Urothelium cell line (cell line): Measurements from ENCODE around the gene OGFOD1.
A peak's percentile ranks its signal among the peaks of the same experiment; 100 is the strongest.

Source experiments
- DNase-seq: peaks from one replicate; pipeline ENCODE4 v3.0.0; 2011; ENCODE audit warnings: low spot score, mixed read lengths
- FAIRE-seq: peaks from 2 replicates; lab custom pipeline; 2011; peaks lifted over from hg19 to GRCh38; lab: Jason Lieb, UNC

The OGFOD1 gene

DNA sequence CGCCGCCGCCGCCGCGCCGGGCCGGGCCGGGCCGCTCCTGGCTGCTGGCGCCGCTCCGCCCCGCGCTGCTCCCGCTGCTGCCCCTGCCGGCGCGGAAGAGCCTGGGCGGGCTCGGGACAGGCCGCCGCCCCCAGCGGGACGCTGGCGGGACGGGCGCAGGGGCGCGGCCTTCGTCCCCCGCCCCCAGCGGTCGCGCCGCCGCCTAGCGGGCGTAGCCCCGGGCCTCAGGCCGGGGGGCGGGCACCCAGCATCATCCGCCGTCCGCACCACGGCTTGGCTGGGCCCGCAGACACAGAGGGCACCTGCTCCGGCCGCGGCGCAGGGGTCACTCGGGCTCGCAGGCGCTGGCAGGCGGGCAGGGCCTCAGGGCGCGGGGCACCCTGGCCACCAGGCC, 25.9 kb upstream of the OGFOD1 start, which contains the start of gene AMFR:
Gene AMFR (minus strand): TSS at position 107 of the 394 bp plus-strand sequence. CDS start 218 bp downstream, outside the sequence.
- peak; percentile 95 for DNase-seq
- peak; percentile 56 for FAIRE-seq

DNA sequence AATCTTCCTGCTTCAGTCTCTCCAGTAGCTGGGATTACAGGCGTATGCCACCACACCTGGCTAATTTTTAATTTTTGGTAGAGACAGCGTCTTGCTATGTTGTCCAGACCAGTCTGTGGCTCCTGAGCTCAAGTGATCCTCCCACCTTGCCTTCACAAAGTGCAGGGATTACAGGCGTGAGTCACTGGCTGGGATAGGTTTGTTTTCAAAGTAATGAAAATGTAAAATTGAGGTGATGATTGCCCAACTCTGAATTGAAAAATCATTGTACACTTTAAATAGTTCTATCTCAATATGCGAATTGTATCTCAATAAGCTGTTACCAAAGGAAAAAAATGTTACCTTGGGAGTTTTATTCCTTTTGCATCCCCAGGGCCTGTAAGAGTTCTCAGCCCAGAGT, 24.8 kb upstream of the OGFOD1 start:
- FAIRE-seq: no peak

DNA sequence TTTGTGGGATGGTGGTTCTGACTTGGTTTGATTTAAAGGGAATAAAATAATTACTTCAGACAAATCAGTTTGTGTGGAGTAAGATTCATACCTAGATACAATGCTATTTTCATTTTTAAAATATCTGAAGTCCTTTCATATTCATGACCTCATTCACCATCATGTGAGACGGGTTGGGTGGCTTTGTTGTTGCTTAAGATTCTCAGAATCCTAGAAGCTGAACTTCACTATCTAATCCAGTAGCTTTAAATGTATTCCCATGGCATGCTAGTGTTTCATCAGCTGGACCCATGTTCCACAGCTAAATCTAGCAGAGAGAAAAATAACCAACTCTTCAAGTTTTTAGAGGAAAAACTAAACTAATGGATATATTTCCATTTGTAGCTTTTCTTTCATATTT, 23.3 kb upstream of the OGFOD1 start:
- no peak for FAIRE-seq
- no peak for DNase-seq

More for the DNA sequence above, 24.8 kb upstream of the OGFOD1 start:
- DNase-seq: no peak

DNA sequence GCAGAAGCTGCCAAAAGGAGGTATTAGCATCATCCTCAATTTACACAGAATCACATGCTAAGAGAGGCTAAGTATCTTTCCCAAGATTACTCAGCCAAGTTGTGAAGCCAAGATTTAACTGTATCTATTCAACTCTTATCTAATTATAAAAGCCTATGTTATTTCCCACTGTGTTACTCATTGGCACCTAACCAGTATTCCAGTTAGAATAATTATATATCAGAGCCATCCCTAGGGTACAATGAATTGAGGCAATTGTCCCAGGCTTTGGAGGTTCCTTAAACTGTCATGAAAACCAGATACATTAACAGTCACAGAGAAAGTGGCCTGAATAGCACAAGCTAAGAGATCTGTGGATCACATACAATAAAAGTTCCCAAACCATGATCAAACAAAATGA, 15.1 kb upstream of the OGFOD1 start:
- no peak for FAIRE-seq
- DNase-seq: no peak

DNA sequence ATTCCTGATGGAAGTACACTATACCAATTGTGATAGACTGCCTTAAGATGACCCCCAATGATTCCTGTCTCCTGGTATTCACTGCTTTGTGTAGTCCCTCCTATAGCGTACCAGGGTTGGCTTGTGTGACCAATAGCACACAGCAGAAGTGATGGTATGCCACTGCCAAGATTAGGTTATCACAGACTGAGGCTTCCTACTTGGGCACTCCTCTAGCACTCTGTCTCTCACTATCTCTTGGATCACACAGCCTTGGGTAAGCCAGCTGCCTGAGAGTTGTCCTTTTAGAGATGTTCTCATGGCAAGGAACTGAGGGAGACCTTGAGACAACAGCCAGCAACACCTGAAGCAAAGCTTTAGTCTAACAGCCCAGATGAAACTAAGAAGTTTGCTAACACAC, 13.3 kb upstream of the OGFOD1 start:
- FAIRE-seq: no peak
- no peak for DNase-seq

DNA sequence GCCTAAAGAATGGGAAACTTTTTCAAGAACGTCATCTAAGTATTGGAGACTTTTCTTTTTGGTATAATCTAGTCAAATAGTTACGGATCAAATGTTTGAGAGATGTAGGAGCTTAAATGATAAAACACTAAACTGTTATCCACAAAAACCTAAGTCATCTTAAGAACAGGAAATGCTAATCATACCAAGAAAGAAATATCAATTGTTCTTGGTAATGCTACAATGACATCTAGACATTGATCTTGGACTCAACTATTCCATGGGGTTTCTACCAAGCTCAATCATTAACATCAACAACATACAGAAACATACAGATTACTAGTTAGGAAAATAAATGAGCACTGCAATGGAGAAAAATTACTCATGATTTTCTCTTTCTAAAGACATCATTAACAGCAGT, 4.1 kb upstream of the OGFOD1 start:
- DNase-seq (no peak), FAIRE-seq (no peak)

DNA sequence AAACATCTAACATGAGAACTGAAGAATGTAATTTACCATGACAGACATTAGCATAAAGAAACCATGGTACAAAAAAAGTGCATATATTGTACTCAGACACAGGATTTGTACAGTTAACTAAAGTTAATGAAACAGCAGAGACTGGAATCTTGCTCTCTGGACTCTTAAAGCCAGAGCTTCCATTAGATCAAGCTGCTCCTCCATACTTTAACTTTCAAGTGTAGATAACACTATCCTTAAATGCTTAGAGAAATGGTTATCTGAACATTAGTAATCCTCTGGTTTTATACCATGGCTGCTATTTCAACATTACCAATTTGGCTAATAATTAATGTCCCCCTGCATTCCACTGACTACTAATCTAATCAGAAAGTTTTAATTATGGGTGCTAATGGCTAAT, 3.3 kb upstream of the OGFOD1 start:
- DNase-seq: no peak
- FAIRE-seq: no peak

DNA sequence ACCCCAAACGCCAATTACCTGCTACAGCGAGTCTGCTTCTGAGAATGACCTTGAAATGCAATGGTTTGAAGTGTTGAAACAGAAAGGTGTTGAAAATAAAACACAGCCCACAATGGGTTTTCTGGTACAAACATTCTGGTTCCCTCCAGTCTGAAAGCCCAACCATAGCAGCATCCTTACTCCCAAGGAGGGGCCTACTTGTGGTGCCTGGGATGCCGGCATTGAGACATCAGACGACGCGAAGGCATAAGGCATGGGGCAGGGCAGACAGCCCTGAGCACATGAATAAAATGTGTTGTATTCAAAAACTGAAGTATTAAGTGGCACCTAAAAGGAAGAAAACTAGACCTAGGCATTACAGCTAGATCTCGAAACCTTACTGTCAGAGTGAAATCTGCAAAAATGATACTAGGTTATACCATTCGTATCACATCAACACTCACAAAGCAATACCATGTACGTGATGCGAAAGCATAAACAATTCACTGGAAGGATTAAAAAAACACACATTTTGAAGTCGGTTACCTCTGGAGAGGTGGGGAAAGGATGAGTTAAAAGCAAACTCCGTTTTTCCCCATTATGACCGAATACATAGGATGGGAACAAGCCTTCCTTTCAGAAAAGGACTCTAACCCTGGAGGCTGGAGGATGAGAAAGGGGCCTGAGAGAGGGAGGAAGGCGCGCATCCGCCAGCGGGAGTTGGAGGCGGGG, 924 bp upstream of the OGFOD1 start:
- FAIRE-seq (no peak), DNase-seq (peak; percentile 8)

DNA sequence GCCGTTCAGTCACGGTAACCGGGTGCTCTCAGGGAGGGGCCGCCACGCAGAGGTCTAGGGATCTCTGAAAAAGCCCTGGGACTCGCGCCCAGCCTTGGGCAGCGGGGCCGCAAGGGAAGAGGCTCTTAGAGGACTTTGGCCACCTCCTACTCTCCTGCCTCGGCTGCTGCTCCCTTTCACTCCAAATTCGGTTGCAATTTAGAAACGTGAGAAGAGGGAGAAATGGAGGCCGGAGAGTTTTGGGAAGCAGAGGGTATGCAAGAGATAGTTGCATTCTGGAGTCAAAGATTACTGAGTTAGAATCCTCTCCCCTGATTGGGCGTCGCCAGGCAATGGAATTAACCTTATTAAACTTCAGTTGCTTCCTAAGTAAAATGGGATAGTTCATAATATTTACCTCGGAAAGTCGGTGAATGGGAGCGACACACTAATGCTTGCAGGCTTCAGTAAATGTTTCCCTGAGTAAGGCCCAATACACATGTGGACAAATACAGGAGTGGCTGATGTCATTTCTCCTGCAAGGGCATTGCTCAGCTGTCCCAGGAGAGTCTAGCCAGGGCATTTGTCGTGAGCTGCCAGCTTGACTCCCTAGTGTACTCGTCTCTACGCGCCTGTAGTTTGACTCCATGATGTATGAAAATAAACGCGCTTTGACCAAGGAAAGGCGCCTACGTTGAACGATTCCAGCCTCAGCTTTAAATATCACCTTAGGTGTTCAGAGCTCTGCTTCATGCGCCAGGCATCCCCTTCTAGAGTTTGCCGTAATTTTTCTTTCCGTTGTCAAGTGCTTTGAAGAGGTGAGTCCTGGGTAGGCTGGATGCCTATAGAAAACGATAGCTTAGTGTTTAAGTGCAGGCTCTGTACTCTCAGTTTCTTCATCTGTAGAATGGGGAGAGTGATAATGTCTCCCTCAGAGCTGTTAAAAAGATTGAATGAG, 667 bp downstream of the OGFOD1 start:
- DNase-seq (peak; percentile 7), FAIRE-seq (no peak)

DNA sequence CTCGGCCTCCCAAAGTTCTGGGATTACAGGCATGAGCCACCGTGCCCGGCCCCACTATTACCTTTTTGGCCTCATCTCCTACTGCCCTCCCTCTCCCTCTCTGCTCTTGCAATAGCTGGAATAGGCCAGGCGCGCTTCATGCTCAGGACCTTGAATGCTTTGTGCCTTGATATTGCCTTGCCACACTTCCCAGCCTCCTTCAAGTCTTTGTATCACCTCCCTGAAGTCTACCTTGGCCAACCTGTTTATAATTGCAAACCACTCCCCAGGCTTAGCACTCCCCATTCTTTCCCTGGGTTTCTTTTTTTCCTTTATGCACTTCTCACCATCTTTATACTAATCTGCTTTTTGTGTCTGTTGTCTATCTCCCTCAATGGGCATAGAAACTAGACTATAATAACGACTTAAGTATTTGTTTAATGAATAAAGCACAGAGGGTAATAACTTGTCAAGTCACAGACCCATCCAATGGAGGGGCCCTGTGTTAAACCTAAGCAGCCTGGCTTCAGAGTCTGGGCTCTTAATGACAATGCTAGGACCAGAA, 6.6 kb downstream of the OGFOD1 start:
- FAIRE-seq: no peak
- DNase-seq: no peak

DNA sequence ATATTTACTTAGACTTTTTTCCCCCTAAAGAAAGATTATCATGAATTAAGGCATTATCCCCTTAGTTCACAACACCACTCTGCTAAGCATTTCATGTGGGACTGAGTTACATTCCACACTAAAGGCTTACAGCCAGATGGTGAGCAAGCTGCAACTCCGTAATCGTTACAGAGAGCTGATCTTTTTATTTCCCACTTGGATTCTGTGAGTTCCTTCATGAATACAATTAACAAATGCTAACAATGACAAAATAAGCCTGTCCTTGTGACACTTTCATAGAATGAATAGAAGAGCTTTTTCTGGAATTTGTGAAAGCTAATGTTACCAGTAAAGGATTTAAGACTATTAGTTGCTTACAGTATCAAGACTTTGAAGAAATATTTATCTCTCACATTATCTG, 8.7 kb downstream of the OGFOD1 start:
- no peak for FAIRE-seq

DNA sequence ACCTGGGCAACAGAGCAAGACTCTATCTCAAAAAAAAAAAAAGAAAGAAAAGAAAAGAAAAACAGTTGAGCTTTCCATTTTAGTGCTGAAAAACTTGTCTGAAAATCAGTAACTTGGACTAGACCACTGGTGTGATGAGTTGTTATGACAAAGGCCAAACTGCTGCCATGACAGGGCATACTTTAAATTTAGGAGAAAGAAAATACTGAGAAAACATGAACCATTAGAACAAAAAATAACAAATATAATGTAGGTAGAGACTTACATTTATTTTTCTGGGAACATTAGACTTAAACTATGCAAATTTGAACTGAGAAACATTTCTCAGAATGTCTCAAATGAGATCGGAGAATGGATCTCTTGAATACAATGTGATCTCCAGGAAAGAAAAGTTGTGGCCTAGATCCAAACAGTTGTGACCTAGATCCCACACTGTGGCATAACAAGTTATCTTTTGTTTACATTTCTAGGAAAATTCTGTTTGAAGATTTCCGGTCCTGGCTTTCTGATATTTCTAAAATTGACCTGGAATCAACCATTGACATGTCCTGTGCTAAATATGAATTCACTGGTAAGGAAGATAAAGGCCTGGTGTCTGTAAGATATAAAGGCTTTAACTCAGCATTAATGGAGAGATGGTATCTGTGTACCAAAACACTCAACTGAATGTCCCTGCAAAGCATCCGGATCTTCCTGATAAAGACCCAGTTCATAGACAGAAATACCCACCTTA, 10.9 kb downstream of the OGFOD1 start:
- DNase-seq: no peak
- FAIRE-seq: no peak

More for the DNA sequence above, 8.7 kb downstream of the OGFOD1 start:
- DNase-seq: no peak

DNA sequence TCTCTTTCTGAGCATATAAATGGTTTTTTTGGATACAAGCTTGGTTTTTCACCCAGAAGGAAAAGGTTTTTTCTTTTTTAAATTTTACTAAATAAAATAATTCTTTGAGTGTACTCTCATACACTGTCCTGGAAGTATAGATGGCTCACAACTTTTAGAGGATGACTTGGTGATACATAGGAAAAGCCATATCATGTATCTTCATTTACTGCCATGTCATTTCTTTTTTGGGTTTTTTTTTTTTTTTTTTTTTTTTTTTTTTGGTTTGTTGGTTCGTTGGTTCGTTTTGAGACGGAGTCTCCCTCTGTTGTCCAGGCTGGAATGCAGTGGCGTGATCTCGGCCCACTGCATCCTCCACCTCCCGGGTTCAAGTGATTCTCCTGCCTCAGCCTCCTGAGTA, 11.8 kb downstream of the OGFOD1 start:
- FAIRE-seq (no peak), DNase-seq (no peak)

DNA sequence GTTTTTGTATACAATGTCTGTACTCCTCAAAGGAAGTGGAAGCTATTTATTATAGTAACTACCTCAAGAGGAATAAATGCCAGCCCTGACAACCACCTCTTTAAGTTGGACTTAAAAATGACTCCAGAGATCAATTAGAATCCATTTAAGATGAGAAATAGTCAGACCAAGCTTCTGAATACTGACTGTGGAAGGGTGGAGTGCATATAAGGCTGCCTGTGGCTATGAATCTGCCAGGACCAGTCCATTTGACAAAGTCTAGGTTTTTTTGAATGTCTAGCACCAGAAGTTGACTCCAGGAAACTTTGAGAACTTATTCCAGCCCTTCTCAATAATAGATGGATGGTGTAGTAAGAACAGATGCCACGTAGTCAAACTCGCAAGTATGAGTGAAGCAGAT, 15.0 kb downstream of the OGFOD1 start:
- no peak for FAIRE-seq

DNA sequence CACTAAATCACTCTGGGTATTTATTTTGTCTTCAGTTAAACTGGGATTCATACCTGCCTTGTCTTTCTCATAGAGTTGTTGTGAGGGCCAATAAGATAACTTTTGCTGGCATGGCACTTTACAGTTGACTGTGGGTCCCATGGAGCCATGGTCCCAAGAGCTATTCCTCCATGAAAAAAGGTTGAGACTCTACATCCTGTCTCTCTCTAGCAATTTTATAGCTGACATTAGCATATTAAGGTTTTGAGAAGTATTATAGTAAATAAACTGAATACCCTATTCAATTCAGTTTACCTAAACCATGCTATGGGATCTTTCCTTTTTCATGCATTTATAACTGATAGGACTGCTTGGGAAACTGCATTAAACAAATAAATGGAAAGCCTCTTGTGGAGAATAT, 17.4 kb downstream of the OGFOD1 start:
- FAIRE-seq (no peak), DNase-seq (no peak)

More for the DNA sequence above, 15.0 kb downstream of the OGFOD1 start:
- no peak for DNase-seq

DNA sequence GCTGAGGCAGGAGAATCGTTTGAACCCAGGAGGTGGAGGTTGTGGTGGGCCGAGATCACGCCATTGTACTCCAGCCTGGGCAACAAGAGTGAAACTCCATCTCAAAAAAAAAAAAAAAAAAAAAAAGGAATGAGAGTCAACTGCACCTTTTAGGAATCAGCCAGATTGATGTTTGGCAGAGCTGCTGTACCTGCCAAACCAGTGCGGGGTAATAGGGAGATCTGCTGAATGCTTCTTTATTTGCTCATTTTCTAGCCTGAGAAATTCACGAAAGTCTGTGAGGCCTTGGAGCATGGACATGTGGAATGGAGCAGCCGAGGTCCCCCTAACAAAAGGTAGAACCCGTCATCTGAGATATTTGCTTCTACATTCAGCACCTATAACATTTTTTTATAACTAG, 18.4 kb downstream of the OGFOD1 start:
- DNase-seq (no peak), FAIRE-seq (no peak)

DNA sequence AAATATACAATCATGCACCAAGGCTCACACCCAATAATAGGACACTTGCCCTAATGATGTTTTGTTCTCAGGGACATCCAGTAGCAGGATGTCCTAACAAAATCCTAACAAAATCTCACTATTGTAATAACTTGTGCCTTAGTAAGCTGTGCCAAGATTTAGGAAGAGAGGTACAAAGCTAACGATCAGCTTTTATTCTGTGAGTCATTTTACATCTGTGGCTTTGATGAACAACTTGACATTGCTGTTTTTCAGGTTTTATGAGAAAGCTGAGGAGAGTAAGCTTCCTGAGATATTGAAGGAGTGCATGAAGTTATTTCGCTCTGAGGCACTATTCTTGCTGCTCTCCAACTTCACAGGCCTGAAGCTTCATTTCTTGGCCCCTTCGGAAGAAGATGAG, 18.9 kb downstream of the OGFOD1 start:
- no peak for FAIRE-seq

DNA sequence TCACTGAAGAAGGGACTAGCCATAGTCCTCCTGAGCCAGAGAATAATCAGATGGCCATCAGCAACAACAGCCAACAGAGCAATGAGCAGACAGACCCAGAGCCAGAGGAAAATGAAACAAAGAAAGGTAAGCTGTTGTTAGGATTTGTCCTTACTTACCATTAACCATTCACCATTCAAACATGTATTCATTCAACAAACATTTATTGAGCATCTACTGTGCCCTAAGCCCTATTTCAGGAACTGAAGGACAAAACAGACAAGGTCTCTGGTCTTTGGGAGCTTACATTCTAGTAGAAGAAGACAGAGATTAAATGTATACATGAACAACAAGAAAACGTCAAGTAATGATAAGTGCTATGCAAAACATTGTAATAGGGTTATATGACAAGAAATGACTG, 19.3 kb downstream of the OGFOD1 start:
- DNase-seq (no peak), FAIRE-seq (no peak)

More for the DNA sequence above, 18.9 kb downstream of the OGFOD1 start:
- no peak for DNase-seq

DNA sequence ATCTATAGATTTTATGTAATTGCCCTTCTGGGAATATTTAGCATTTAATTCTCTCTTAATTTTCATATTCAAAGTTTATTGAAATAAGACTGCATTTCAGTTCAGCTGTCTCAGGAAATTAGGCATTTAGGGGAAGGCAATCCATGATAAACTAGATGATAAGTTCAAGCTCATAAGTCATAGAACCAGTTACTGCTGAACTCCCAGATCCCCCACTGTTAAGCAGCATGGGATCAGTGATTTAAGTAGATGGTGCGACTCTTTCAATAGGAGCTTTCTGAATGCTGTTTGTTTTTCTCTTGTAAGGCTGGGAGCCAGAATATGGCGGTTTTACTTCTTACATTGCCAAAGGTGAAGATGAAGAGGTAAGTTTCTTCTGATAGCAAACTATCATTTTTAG, 23.8 kb downstream of the OGFOD1 start:
- FAIRE-seq (no peak), DNase-seq (no peak)

DNA sequence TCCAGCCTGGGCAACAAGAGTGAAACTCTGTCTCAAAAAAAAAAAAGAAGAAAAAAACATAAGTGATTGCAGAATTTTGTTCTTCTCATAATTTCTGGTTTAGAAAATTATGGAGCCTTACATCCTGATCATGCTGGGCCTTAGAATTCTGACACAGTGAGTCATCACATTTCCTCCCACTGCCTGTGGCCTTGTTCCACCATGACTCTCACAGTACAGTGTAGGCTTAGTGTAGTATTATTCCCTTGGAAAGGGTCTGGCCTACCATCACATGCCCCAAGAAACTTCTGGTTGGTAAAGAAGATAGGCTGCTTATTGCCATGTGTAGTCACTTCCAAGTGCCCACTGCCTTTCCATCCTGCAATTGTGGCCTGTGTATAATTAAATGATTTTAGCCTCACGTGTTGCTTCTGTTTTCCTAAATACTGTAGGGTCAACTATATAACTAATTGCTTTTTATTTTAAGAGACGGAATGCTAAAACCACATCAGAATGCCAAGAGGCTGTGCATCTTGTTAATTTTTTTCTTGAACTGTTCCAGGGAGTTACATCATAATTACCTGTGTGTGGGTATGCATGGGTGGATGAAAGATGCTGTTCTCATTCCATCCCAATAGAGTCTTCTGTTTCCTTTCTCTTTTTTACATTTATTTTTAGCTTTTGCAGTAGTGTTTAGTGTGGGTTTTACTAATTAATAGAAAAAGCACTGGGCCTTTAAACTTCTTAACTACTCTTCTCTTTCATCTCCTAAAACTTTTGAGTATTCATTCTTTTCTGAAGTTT, 25.9 kb downstream of the OGFOD1 start:
- DNase-seq (peak; percentile 73), FAIRE-seq (no peak)
